Smooth muscle cell of the brain vasculature (primary cell): Measurements from ENCODE around the gene SLC28A3.
A peak's percentile ranks its signal among the peaks of the same experiment; 100 is the strongest.

Experiments
- DNase-seq: peaks from one replicate; pipeline ENCODE4 v3.0.0-alpha.2; 2012; ENCODE audit warnings: low read depth, low spot score

Gene SLC28A3

DNA sequence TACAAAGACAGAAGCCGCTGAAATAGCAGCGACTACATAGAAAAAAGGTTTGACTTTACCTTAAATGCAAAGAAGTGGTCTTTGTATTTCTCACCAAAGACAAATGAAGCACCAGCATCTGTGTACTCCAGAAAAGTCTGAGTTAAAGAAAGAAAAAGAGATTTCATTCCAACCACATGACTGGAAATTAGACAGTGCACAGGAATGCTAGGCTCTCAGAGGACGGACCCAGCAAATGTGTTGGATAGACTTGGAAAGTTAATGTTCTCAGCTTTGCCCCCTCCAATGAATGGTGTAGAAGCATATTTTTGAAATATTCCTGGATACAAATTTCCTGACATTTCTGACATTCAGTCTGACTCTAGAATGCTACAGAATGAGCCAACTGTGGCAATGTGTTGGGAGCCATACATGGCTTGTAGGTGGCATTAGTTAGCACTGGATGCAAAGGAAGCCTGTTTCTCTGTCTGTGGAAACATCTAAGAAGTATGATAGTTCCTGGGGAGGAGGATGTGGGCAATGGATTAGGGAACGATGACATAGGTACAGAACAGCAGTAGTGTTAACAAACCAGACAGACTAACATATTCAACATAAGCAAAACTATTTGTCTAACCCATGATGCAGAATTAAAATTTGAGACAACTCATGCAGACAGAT, 43.3 kb downstream of the SLC28A3 start:
- no peak for DNase-seq

DNA sequence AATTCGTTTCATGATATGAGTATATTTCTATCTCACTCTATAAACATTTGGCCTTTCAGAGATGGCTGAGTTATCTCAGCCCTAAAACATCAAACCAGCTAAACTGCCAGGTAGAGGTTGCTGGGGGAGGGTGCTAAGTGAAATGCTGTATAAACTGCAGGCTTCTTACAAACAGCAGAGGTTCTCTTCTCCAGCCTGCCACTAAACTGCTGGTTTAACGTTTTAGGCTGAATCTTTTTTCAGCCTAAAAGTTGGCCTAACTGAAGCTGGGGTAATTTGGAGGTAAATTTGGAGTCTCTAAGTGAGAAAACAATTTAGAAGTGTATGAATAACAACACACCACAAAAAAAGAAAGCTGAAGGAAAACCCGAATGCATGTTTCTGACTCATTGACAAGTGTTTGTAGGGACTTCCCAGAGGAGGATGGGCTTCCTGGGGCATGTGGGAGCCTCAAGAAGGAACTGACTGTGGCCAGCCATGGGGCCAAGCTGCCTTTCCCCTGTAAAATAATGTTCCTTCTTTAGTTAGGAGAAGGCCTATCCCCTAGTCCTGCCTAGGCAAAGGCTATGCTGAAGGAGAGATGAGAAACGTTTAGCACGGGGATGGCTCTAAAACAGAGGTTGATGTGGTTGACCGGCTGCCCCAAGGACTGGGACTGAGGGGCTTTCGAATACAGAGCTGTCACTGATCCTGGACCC, 44.3 kb downstream of the SLC28A3 start:
- no peak for DNase-seq

DNA sequence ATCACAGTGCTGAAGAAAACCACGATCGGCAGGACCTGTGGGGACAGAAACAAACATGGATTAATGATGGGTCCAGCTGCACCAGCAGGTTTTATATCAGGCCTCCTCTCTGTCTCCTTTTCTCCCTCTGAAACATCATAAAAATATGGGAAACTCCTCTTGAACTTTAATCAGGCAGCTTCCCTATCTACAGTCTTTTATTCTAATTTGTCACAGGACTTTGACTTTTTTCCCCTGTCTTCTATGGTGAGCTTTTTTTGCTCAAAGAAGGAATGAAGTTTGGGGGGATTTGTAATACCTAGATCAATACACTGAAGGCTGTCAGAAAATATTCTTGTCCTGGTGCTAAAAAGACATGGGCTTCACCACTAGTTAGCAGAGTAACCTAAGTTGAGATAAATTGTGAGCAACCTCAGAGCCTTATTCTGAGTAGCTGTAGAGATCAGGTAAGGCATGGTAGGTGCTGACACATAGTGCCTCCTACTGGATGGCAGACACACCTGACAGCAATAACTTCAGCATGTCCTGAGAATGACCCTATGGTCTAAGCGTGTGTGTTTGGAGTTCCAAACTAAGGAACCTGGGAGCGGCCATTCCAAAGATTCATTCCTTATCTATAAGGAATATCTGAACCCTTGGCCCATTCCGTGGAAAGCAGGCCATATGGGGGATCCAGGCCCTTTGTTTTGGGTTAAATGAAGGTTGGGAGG, 46.2 kb downstream of the SLC28A3 start:
- no peak for DNase-seq

DNA sequence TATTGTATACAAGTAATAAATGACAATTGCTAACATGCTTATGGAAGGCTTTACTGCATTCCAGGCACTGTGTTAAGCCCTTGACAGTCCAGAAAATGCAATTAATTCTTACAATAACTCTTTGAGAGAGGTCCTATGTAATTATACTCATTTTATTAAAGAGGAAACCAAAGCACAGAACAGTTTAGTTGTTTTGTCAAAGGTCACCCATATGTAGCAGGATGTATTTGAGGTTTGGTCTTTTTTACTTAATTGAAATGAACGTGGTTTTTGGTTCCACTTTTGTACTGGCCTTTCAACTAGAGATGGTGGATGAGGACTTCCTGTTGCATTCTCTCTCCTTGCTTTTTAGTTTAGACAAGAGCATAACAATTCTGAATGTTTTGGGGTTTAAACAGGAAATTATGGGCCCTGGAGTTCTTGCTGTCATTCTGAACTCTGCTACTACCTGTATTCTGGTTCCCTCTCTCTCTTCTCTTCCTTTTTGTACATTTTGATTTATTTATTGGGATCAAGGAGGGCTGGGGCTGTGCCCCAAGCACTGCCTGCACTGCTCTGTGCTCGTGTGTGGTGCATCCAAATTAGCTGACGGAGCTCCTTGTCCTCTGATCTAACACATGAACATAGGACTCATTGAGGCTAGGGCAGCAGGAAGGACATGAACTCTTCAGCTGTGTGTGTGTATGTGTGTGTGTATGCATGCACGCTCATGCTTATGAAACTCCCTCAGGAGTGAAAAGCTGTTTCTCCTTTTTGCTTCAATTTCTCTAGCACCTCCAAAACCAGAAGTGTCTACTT, 47.4 kb downstream of the SLC28A3 start:
- DNase-seq: no peak

DNA sequence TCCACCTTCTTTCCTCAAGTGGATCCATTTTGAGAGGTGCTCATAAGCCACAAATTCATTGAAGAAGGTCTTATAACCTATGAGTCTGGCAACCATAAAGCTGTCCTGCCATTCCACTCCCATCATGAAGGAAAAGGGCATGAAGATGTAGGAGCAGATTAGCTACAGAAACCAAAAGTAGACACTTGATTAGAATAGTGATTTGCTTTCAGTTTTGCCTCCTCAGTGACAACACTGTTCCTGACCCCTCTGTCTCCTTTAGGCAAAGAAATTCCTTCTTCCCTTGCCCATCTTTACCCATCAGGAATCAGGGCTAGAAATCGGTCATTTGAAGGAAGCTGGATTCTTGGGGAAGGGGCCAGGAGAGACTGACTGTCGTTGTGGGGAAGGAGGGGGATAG, 55.2 kb downstream of the SLC28A3 start:
- DNase-seq: no peak

DNA sequence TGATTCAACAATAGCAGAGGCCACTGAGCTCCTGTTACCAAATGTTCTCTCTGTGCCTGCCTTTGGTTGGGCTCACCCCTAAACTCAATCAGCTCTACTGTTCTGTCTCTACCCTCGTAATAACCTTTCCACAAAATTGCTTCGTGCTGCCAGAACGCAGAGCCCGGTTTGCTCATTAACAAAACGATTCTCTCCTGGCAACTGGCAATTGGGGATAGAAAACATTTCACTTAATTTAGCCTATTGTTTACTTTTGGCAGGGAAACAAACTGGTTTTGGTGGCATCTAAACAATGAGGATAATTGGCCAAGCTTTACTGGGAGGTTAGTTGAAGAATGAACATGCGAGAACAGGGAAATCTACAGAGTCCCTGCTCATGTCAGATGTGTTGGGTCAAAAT, 56.6 kb downstream of the SLC28A3 start:
- no peak for DNase-seq

DNA sequence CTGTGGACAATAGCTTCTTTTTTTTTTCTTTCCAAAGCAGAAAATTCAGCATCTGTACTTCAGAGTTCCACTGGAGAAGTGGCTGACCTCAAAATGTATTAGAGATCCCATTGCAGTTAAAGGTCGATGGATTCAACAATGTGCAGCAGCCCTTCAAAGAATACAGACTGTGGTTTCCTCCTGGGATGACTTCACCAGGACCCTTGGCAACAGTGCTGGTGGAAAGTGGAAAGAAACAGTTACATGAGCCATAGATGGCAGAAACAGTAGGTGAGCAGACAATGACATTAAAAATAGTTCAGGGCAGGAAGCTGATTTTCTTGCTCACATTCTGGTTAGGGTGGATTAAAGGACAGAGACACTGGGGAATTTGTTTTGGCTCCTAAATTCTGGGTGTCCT, 62.4 kb downstream of the SLC28A3 start:
- DNase-seq: no peak

DNA sequence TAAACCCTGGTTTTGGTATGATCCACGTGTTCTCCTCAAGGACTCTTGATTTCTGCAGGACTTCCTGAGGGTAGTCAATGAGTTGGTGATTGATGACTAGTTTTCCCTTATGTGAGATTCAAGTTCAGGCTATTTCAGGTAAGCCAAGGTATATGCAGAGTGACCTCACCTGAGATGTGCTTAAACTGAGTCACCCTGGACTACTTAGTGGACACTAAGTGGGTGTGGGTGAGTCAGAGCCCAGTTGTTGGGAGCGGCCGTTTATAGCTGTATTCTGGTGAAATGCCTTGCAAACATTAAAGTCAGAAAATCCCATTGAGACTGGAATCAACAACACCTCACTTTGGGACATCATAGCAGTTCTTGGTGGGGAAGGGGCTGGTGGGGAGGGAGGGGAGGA, 62.9 kb downstream of the SLC28A3 start:
- no peak for DNase-seq

DNA sequence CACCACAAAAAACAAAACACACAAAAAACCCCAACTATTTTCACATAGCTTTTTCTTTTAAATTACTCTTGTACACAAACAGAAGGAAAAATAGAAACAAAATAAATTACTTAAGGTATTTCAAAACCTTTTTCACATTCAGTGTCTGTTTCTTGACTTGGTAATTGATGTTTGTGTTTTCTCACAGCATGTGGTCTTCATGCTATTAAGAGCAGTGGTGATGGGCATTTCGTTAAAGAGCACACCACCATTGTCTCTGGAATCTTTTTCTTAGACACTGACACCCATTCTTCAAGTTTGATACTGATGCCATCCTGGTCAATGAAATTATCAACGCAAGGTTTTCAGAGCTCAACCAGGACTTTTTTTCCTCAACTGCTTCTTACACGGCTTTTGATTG, 63.8 kb downstream of the SLC28A3 start:
- no peak for DNase-seq

DNA sequence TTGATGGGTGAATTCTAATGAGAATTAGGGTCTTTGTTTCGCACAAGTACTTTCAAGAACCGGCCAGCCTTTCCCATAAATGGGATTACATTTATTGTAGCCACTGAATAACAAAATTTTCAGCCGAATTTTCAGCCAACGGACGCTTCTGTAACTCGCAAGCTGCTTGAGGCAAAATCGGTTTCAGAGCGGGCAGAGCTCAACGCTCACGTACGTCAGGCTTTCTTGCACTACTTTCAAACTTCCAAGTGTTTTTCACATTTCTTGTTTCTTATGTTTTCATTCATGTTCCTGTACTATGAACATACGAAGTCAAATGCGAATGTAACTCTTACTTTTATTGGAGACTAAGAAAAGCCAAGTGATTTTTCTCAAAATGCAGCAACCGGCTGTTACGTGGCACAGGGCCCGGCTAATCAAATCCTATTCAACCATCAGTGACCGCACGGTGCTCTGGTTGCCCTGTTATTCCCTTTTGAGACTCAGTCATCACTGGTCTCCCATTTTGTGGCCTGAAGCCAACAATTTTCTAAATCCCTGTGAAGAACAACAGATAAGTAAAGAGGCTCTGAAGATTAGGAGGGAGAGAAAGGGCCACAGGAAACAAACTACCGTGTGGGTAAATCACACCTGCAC, 68.5 kb downstream of the SLC28A3 start:
- no peak for DNase-seq

DNA sequence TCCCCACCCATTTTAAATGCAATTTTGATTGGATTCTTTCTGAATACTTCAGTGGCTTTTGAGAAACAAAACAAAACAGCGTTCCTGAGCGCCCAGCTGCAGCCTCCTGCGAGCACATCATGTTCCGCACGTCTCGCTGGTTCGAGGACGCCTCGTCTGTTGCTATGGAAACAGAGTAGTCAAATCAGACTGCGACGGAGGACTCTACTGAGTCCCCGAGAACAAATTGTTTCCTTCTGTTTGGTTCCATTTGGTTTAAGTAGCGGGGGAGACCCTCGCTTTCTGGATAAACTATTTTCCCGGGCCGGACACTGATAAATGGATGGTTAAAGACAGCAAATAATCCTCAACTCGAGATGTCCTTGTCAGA, 69.0 kb downstream of the SLC28A3 start:
- DNase-seq: no peak

DNA sequence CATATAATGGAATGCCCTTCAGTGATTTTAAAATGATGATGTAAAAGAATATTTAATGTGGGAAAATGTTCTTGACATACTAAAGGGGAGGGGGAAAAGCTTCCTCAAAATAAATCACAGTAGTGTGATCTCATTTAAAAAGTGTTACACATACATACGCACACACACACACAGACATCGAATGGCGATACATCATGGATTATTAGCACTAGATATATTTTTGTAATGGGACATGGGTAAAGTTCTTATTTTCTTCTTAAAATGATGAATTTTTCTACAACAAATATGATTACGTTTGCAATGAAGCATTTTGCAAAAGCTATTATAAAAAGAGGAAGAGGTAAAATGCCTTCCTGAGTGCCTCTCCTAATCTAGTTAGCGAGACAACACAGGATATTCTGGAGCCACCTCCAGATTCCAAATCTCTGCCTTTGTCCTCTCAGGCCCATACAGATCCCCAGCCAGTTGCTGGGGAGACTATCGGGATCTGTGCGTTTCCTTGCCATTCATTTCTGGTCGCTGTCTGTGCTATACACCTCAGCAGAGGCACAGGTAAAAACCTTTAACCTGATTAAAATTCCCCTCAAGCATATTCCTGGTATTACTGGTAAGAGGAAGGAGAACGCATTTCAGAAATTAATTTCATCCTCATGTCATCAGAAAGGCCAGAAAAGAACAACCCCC, 69.6 kb downstream of the SLC28A3 start:
- no peak for DNase-seq

DNA sequence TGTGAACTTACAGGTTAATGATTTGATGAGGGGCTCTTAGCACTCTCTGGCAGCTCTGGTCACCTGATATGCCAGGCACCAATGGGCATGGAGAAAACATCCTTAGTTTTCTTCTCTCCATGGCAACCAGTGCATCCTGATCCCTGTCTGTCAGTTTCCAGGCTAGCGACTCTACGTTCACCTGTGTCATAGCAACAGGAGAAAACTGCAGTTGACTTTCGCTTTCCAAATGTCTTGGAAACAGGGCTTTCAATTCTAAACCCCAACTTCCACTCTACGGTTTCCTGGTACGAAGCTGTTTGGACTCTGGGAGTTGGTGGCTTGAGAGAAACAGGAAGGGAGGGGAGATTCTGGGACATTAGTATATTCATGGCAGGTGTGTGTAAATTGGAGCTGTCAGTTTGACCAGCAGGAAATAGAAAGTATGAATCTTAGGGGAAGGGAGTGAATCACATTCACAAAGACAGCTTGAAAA, 74.4 kb downstream of the SLC28A3 start:
- DNase-seq: no peak

DNA sequence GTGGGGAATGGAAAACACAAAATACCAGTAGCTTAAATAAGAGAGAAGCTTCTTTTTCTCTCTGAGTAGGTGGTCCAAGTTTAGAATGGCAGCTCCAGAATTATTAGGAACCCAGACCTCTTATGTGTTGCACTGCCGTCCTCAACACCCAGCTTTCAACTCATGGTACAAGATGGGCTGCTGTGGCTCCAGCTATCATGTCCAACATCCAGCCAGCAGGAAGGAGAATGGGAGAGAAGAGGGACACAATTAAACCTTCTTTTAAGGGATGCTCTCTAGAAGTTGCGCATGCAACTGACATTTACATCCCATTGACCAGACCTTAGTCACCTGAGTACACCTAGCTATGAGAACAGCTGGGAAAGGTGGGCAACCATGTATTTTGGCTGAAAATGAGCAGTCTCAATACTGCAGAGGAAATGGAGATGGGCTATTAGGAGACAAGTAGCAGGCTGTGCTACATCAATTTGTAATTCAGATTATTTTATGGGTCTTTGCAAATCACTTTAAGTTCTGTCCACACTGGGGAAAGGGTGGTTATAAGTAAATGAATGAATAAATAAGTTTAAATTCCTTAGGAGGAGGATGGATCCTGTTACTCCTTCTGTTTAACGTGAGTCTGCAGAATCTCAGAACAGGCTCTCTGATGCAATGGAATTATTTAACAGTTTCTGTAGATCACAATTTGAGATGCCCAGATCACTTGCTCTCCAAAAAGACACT, 76.1 kb downstream of the SLC28A3 start:
- no peak for DNase-seq

DNA sequence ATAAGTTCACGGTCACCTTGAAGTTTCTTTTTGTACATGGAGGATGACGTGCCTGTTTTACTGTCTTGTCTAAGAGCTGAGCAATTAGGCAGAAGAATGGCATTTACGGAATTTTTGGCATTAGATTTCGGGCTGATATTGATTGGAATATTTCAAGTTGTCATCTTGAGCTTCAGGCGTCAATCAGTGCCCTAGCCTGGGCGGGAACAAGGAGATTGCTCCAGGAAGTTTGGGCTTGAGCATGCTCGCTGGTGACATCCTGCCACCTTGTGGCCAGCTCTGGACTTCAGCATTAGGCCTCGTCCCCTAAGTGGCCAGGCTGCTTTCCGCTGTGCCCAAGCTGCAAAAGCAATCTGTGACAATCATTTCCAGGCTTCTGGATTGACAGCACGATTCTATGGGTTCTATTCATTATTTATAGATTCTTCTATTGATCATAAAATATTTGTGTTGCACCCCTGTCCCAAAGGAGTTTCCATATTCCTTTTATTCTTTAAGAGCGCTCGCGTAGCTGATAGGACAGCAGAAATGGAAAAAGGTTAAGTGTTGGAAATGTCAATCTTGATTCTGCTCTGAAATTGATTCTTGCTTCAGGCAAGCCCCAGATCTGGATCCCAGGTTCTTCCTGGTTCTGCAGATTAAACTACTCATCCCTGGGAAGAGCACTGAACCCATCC, 79.3 kb downstream of the SLC28A3 start:
- DNase-seq: peak; percentile 66

DNA sequence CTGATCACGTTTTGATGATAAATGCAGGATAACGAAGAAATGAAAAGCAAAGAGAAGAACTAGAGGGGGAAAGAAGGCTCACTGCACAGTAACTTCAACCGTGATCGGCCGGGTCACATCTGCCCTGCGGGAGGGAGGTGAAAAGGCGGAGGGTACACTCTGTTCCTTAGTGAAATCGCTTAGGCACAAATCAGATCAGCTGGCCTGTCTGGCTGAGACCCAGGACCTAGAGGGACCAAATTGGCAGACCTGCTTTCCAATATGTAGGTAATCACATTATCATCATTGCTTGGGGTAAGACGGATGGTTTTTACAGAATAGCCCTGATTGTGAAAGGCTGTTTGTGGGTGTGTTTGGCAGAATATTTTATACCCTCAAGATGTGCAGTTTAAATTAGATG, 82.2 kb downstream of the SLC28A3 start:
- DNase-seq: no peak

DNA sequence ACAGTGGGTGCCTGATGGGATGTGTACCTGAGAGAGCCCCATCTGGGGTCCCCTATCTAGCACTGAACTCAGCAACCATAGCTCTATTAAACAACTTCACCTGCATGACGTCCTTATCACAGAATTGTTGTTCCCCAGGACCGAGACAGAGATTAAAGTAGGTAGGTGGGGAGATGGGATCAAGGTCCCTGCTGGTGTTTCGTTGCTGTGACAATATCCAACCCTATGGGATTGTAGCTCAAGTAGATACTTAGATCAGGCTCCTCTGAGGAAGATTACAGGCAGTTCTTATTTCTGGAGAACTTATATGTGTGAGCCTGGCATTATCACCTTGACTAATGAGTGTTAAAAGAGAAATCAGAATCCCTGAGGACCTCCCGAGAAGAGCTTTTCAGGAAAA, 84.9 kb downstream of the SLC28A3 start:
- DNase-seq: no peak

DNA sequence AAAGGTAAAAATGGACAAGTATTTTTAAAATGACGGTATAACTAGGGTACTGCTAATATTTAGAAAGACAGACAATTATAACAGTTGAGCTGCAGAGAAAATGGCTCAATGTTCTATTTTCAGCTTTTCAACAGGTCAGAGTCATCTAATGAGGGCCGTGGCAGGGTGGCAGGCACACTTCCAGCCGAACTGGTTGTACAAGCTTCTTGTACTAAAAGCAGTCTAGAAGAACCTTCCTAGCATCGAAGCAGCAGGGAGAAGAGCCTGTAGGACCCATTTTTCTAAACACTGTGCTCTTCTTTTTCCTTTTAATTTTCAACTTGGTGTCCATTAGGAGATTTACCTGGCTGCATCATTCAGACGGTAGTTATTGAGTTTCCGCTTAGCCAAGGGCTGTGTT, 85.6 kb downstream of the SLC28A3 start:
- no peak for DNase-seq

DNA sequence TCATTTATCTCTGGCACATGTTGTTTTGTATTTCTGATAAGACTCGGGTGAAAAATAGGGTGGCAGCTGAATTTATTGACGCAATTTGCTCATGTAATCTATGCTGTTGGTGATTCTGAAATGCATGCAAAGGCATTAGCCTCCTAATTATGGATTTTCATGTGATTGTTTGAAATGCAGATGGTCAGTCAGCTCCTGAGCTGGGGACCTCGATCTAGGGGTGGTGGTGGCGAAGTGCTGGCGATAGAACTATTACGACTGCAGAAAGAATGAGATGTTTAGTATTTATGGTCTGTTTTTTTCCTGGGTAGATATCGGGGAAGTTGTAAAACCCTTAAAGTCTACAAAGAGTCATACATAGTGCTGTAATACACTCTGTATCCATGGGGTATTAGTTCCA, 88.6 kb downstream of the SLC28A3 start:
- no peak for DNase-seq
